GM19328 (cell line): ENCODE results near the gene CFB.
"Not testable (repeated sequence)": the region's sequence is repeated elsewhere in the genome, so short reads cannot be mapped to it uniquely, and the experiment has no call there.

ENCODE experiments used
- ATAC-seq: cut with Tn5 transposase; IDR thresholded peaks from one replicate; pipeline ENCODE4 v1.9.1; 2021; ENCODE audit warnings: mild to moderate bottlenecking, moderate library complexity; ENCODE audit not compliant: unreplicated experiment

CFB gene

DNA sequence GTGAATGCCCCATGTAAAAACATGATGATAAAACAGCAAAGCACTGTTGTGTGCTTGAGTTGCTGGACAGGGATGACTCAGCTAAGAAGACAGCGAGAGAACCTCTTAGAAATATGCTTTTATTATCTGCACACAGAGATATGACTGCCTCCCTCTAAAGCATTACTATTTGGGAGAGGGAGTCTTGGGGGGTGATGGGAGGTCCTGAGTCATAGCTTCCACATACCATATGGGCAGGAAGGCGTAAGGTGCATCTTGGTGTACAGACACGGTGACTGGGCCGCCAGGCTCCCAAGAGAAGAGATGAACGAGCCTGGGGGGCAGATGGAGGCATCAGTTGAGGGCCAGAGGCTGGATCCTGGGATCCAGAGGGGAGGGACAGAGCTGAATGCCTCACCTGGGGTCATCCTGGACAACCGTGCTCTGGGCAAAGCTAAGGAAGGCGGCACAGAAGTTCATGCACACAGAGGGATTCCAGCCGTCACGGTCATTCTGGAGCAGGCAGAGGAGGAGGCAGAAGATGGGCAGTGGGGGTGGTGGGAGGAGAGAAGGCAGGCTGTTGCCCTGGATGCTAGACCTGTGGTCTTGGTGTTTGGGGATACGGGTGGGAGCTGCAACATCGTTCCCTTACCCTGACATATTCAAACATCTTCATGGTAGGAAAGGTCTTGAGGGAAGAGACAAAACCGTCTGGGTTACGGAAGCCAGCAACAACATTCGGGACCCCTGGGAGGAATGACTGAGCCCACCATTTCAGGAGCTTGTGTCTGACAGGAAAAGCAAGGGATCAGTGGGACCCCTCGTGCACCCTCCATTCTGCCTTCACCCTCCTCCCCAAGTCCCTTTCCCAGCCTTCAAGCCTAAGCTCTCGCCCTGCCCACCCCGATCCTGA lies 24.1 kb downstream of the CFB start:
- ATAC-seq, result no peak

DNA sequence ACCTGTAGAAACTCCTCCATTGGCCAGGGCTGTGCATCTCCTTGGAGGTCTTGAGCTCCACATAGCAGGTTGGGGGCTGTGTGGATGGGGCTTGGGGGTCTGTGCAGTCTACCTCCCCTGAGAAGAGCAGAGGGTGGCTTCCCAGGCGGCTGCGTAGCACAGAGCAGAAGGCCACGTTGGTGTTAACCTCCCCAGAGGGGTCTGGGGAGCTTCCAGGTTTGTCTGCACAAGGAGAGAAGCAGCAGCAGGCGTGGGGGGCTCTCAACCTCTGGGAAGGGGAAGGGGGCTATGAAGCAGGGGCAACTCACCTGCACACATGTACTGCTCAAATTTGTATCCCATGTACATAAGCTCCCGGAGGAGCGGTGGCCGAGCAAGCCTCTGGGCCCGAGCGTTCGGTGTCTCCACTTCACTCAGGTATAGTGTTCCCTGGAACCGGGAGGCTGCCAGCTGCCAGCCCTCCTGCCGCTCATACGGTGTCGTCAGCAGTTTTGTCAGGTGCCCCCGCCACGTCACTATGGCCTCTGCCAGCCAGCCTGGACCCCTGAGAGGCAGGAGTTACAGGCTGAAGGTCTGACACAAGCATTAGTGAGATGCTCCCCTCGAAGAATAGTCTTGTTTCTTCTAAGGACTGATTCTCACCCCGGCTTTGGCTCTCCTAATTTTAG lies 24.8 kb downstream of the CFB start:
- no peak for ATAC-seq

DNA sequence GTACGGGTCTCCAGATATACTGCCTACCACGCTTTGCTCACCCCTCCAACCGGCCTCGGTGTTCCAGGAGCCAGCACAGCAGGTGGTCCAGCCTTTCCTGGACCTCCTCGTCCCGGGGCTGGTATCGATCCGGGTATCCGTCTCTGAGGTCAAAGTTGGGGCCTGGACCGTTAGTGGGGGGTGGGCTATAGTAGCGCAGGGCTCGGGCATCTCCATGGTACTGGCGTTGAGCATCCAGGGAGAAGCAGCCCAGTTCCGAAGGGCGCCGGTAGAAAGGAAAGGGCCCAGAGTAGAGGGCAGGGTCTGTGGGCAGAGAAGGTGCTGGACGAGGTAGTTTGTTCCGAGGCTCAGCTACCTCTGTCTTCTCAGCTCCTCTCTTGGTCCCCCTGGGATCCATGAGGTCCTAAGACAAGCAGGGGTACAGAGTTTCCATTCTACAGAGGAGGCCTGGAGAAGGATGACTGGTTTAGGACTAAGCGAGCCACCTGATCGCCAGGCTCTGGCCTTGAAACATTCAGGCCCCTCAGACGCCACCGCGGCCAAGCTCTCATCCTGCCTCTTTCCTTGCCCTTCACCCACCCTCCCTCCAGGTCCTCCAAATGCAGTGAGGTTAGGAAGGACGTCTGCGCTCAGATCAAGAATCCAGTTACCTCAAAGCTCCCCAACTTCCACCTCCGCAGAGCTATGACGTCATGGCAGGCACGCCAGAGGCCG lies 25.5 kb downstream of the CFB start:
- no peak for ATAC-seq

DNA sequence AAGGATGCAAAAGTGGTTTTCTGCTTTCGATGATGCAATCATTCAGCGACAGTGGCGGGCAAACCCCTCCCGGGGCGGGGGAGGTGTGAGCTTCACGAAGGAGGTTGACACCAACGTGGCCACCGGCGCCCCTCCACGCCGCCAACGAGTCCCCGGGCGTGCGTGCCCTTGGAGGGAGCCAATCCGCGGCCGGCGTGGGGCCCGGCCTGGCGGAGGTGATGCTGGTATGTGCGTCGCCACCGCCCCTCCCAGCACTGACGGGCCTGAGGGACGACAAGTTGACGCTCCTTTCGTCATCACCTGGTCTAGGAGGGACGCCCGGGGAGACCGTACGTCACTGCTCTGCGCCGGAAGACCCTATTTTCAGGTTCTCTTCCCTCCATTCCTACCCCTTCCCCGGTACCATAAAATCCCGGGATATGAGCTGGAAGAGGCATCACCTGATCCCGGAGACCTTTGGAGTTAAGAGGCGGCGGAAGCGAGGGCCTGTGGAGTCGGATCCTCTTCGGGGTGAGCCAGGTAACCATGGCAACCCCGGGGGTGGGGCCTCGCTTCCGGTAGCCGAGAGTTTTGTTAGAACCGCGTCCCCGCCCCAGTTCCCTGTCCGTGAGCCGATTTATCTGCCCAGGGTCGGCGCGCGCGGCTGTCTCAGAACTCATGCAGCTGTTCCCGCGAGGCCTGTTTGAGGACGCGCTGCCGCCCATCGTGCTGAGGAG lies 26.3 kb downstream of the CFB start, which contains the start of gene DXO:
Gene DXO, minus strand, starts transcription at position 146 of the 716 bp plus-strand sequence. CDS start 463 bp downstream, outside the sequence.
- peak; percentile 93 for ATAC-seq

- ATAC-seq, result no peak
These were observed 26.9 kb downstream of the CFB start for GRCh38 chr6:31972709-31973350.

DNA sequence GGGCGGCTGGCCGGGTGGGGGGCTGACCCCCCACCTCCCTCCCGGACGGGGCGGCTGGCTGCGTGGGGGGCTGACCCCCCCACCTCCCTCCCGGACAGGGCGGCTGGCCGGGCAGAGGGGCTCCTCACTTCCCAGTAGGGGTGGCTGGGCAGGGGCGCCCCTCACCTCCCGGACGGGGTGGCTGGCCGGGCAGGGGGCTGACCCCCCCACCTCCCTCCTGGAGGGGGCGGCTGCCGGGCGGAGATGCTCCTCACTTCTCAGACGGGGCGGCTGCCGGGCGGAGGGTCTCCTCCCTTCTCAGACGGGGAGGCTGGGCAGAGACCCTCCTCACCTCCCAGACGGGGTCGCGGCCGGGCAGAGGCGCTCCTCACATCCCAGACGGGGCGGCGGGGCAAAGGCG lies 30.2 kb downstream of the CFB start:
- not testable (repeated sequence) for ATAC-seq

DNA sequence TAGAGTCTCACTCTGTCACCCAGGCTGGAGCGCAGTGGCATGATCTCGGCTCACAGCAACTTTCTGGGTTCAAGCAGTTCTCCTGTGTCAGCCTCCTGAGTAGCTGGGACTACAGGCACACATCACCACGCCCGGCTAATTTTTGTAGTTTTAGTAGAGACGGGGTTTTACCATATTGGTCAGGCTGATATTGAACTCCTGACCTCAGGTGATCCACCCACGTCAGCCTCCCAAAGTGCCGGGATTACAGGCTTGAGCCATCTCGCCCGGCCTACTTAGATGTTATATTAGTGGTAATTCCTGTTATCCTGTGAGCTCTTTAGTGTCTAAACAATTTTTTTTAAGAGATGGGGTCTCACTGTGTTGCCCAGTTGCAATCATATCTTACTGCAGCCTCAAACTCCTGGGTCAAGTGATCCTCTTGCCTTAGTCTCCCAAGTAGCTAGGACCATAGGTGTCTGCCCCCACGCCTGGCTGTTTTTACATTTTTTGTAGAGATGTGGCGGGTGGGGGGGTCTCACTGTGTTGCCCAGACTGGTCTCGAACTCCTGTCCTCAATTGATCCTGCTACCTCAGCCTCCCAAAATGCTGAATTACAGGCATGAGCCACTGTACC lies 32.0 kb downstream of the CFB start:
- no peak for ATAC-seq

GRCh38 chr6:31978831-31979230 lies 32.9 kb downstream of the CFB start:
- no peak for ATAC-seq

- ATAC-seq, result no peak
These were observed 33.5 kb downstream of the CFB start for GRCh38 chr6:31979238-31979898.

DNA sequence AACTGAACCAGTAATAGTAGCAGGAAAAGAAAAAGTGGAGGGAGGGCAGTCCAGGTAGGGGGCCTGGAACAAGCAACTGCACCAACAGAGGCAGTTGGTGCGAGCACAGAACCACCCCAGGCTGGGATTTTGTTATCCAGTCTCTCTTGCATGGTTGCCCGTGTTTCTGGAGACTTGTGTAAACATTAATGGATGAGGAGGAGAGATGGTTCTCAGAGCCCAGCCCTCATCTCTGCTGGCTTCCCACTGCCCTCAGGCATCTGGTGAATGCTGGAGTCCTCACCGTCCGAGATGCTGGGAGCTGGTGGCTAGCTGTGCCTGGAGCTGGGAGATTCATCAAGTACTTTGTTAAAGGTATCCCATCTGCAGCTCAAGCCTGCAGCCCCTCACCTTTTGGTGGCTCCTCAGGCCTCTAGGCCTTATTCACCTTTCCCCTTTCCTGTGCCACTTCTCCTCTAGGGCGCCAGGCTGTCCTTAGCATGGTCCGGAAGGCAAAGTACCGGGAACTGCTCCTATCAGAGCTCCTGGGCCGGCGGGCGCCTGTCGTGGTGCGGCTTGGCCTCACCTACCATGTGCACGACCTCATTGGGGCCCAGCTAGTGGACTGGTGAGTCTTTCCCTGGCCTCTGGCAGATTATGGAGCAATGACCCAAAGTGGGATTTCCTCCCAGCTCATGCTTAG lies 34.4 kb downstream of the CFB start:
- not testable (repeated sequence) for ATAC-seq

- not testable (repeated sequence) for ATAC-seq
These were observed 35.1 kb downstream of the CFB start for GRCh38 chr6:31980998-31981397.

GRCh38 chr6:31981744-31982143 lies 35.8 kb downstream of the CFB start, which contains the start of gene C4A:
TSS of gene C4A (plus strand) at chr6:31982057. CDS start at chr6:31982108, 51 bp downstream.
- not testable (repeated sequence) for ATAC-seq

GRCh38 chr6:31989363-31989762 lies 43.5 kb downstream of the CFB start:
- not testable (repeated sequence) for ATAC-seq

DNA sequence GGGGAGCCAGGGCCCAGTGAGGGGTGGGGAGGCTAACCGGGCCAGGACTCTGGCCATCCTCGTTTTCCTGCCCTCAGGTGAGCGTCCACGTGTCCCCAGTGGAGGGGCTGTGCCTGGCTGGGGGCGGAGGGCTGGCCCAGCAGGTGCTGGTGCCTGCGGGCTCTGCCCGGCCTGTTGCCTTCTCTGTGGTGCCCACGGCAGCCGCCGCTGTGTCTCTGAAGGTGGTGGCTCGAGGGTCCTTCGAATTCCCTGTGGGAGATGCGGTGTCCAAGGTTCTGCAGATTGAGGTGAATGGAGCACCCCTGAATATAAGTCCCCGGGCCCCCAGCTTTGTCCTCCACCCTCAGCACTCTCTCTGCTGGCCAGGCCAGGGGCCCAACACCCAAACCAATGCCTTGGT lies 48.5 kb downstream of the CFB start:
- ATAC-seq, result not testable (repeated sequence)

GRCh38 chr6:31996385-31996784 lies 50.5 kb downstream of the CFB start:
- ATAC-seq, result not testable (repeated sequence)
